Measurements from ENCODE around the gene CRELD2.
A peak's percentile ranks its signal among the peaks of the same experiment; 100 is the strongest.

CRELD2 gene

GRCh38 chr22:49959782-49960158 lies 41.3 kb downstream of the CRELD2 start:
- no peak for FAIRE-seq

- peak; percentile 38 for FAIRE-seq
Observed at GRCh38 chr22:49960159-49961004, 41.9 kb downstream of the CRELD2 start, which contains the start of gene PIM3. Gene PIM3, plus strand, starts transcription at chr22:49960772. Its CDS starts 176 bp downstream, at chr22:49960948.

- FAIRE-seq: no peak
Observed at GRCh38 chr22:49961005-49961600, 42.7 kb downstream of the CRELD2 start.

- FAIRE-seq: no peak
Observed at GRCh38 chr22:49961601-49962011, 43.2 kb downstream of the CRELD2 start.

- no peak for FAIRE-seq
Observed at GRCh38 chr22:49962012-49962750, 43.7 kb downstream of the CRELD2 start.

GRCh38 chr22:49962751-49963646 lies 44.6 kb downstream of the CRELD2 start:
- no peak for FAIRE-seq

- FAIRE-seq: no peak
Observed at GRCh38 chr22:49963647-49964026, 45.2 kb downstream of the CRELD2 start.

GRCh38 chr22:49964136-49965090 lies 46.0 kb downstream of the CRELD2 start:
- no peak for FAIRE-seq

GRCh38 chr22:49965091-49966040 lies 46.9 kb downstream of the CRELD2 start:
- FAIRE-seq: no peak

- FAIRE-seq: no peak
Observed at GRCh38 chr22:49966041-49966773, 47.8 kb downstream of the CRELD2 start.

GRCh38 chr22:49966774-49967705 lies 48.6 kb downstream of the CRELD2 start:
- FAIRE-seq: no peak

- FAIRE-seq: no peak
Observed at GRCh38 chr22:49967706-49968208, 49.3 kb downstream of the CRELD2 start.

GRCh38 chr22:49968313-49968830 lies 49.9 kb downstream of the CRELD2 start:
- FAIRE-seq: no peak

- no peak for FAIRE-seq
Observed at GRCh38 chr22:49968831-49969661, 50.6 kb downstream of the CRELD2 start.

- no peak for FAIRE-seq
Observed at GRCh38 chr22:49969751-49970527, 51.5 kb downstream of the CRELD2 start.

Data from islet of Langerhans (tissue), 1 donor.